C4-2B (cell line): ENCODE results near the gene C20orf144.
"Not testable (repeated sequence)": the region's sequence is repeated elsewhere in the genome, so short reads cannot be mapped to it uniquely, and the experiment has no call there.

Experiments
- H3K27ac ChIP-seq: fragments of 450-650 bp; 2 replicates; pipeline ENCODE4 v1.5.1; 2017
- CTCF ChIP-seq: fragments of 450-650 bp; conservative IDR thresholded peaks from 2 replicates; pipeline ENCODE4 v1.5.1; 2017; ENCODE audit warnings: mild to moderate bottlenecking
- ZFX ChIP-seq: fragments of 450-650 bp; IDR thresholded peaks from 2 replicates; pipeline ENCODE4 v1.6.1; 2017

C20orf144 gene

GRCh38 chr20:33697129-33697528 lies 35.0 kb downstream of the C20orf144 start:
- TF ChIP-seq CTCF: no peak
- no peak for TF ChIP-seq ZFX
- no peak overlapping the region for H3K27ac ChIP-seq

- H3K27ac ChIP-seq: not testable (repeated sequence)
Observed at GRCh38 chr20:33698966-33699365, 36.8 kb downstream of the C20orf144 start.

- not testable (repeated sequence) for H3K27ac ChIP-seq
Observed at GRCh38 chr20:33700696-33701441, 38.7 kb downstream of the C20orf144 start.

DNA sequence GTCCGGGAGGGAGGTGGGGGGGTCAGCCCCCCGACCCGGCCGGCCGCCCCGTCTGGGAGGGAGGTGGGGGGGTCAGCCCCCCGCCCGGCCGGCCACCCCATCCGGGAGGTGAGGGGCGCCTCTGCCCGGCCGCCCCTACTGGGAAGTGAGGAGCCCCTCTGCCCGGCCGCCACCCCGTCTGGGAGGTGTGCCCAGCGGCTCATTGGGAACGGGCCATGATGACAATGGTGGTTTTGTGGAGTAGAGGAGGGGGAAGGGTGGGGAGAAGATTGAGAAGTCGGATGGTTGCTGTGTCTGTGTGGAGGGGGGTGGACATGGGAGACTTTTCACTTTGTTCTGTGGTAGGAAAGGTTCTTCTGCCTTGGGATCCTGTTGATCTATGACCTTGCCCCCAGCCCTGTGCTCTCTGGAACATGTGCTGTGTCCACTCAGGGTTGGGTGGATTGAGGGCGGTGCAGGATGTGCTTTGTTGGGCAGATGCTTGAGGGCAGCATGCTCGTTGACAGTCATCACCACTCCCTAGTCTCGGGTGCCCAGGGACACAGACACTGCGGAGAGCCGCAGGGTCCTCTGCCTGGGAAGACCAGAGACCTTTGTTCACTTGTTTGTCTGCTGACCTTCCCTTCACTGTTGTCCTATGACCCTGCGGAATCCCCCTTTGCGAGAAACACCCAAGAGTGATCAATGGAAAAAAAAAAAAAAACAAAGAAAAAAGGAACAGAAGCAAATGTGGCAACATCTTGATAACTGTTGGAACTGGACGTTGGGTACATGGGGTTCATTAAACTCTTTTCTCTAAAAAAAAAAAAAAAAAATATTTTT lies 39.7 kb downstream of the C20orf144 start:
- no peak for TF ChIP-seq ZFX
- TF ChIP-seq CTCF: no peak
- H3K27ac ChIP-seq: no peak overlapping the region

- H3K27ac ChIP-seq: no peak overlapping the region
- TF ChIP-seq ZFX (no peak), CTCF (no peak)
Observed at GRCh38 chr20:33702861-33703260, 40.7 kb downstream of the C20orf144 start.

GRCh38 chr20:33703498-33704137 lies 41.5 kb downstream of the C20orf144 start:
- H3K27ac ChIP-seq: no peak overlapping the region
- TF ChIP-seq ZFX (no peak), CTCF (no peak)

DNA sequence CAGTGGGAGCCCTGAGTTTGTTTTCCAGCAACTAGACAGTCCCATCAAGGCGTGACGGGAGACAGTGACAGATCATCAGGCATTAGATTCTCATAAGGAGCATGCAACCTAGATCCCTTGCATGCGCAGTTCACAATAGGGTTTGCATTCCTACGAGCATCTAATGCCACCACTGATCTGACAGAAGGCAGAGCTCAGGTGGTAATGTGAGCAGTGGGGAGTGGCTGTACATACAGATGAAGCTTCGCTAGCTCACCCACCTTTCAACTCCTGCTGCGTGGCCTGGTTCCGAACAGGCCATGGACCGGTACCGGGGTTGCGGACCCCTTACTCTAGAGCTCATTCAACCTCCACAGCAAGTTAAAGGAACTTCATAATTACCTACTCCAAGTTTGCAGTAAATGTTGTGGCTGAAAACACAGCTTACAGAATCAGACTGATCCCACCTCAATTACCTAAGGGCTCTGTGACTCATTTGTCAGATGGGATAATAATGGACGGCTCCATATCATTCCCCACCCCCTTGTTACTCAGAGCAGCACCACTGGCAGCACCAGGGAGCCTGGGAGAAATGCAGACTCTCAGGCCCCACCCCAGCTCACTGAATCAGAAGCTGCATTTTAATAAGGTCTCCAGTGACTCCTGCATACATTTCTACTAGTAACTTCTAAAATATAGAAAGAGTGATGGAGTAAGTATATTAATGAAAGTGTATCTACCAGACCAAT lies 42.2 kb downstream of the C20orf144 start:
- H3K27ac ChIP-seq: no peak overlapping the region
- TF ChIP-seq CTCF: no peak
- TF ChIP-seq ZFX: no peak

- TF ChIP-seq ZFX (no peak), CTCF (no peak)
- no peak overlapping the region for H3K27ac ChIP-seq
Observed at GRCh38 chr20:33707668-33708067, 45.5 kb downstream of the C20orf144 start.
